GM12864 (cell line): ENCODE measurements around the gene LHPP.

ENCODE experiments used
- DNase-seq: peaks from one replicate; pipeline ENCODE4 v3.0.0-alpha.2; 2011; ENCODE audit warnings: low read depth
- H3K4me3 ChIP-seq: 2 replicates; pipeline ENCODE4 v1.5.1; 2011; ENCODE audit warnings: mild to moderate bottlenecking, low read depth, low read length, control low read depth
- CTCF ChIP-seq: IDR thresholded peaks from 2 replicates; pipeline ENCODE4 v1.5.1; 2011; ENCODE audit warnings: low read depth, mild to moderate bottlenecking, moderate library complexity, low read length, control low read depth, inconsistent platforms; ENCODE audit errors: missing control alignments

Gene LHPP

DNA sequence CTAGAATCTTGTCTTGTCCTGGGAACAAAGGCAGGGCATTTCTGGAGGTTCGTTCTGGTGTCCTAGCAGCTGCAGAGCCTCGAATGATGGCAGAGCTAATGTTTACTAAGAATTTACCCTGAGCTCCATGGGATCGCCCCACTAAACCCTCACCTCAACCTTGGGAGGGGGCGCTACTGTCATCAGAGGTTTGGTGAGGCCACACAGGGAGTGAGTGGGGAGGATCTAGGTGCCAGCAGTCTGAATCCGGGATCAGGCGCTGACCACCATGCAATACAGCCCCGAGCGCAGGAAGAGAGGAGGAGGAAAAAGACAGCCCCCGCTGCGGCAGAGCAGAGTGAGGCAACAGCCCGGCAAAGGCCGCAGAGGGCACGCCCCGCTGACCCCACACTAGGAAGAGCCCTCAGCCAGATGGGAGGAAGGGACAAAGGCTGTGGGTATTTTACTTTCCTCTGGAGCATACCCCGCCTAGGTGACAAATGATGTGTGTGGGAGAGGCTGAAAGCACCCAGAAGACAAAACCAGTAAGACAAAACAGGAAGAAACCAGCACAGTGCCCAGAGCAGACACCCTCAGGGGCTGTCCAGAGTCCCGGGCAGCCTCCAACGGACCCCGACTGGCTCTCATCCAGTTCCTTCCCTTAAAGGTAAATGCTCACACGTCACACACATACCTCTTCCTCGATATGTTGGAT lies 179.1 kb downstream of the LHPP start:
- no peak for TF ChIP-seq CTCF
- DNase-seq: no peak
- no peak overlapping the region for H3K4me3 ChIP-seq

GRCh38 chr10:124641282-124642087 lies 179.9 kb downstream of the LHPP start:
- no peak for TF ChIP-seq CTCF
- no peak for DNase-seq
- no peak overlapping the region for H3K4me3 ChIP-seq

- H3K4me3 ChIP-seq: no peak overlapping the region
- DNase-seq: no peak
- TF ChIP-seq CTCF: no peak
Observed at GRCh38 chr10:124642088-124642710, 180.6 kb downstream of the LHPP start.

- no peak for DNase-seq
- no peak overlapping the region for H3K4me3 ChIP-seq
- no peak for TF ChIP-seq CTCF
Observed at GRCh38 chr10:124643330-124644009, 181.8 kb downstream of the LHPP start.

- H3K4me3 ChIP-seq: no peak overlapping the region
- no peak for DNase-seq
- TF ChIP-seq CTCF: no peak
Observed at GRCh38 chr10:124644236-124644635, 182.6 kb downstream of the LHPP start.

- DNase-seq: no peak
- TF ChIP-seq CTCF: peak; percentile 13
- no peak overlapping the region for H3K4me3 ChIP-seq
Observed at GRCh38 chr10:124644771-124645415, 183.3 kb downstream of the LHPP start.
